Mononuclear cell (primary cell): ENCODE measurements around the gene DLGAP1. TPM values are rescaled to one million over a fixed set of nuclear protein-coding genes. Genes with fewer than 3 reads are reported as not detected.
"Not testable (repeated sequence)": the region's sequence is repeated elsewhere in the genome, so short reads cannot be mapped to it uniquely, and the experiment has no call there.

Experiments used
- H3K27me3 ChIP-seq: 2 replicates; pipeline ENCODE4 v1.6.0; 2011; ENCODE audit warnings: low read length, control low read depth; ENCODE audit not compliant: insufficient read depth
- H3K4me1 ChIP-seq: 2 replicates; pipeline ENCODE4 v1.5.1; 2011; ENCODE audit warnings: mild to moderate bottlenecking, low read length, control low read depth; ENCODE audit not compliant: insufficient read depth
- H3K4me3 ChIP-seq: 2 replicates; pipeline ENCODE4 v1.5.1; 2011; ENCODE audit warnings: mild to moderate bottlenecking, low read length, moderate library complexity
- H3K9me3 ChIP-seq: 2 replicates; pipeline ENCODE4 v1.5.1; 2011; ENCODE audit warnings: low read depth, mild to moderate bottlenecking, control low read depth, low read length
- total RNA-seq: library from RNA; depleted of rRNA; stranded (reverse); fragments of >200 nt; gene quantifications from one replicate; pipeline ENCODE4 v1.2.3, GENCODE V29; 2012

Gene DLGAP1
- total RNA-seq, 1 donor: 0.42 TPM

GRCh38 chr18:4353853-4354418 lies 101.2 kb downstream of the DLGAP1 start:
- no peaks in the 10 kb centered on the region for H3K4me1 ChIP-seq
- H3K27me3 ChIP-seq: no peaks in the 10 kb centered on the region
- H3K9me3 ChIP-seq: no peaks in the 10 kb centered on the region
- no peak overlapping the region for H3K4me3 ChIP-seq

GRCh38 chr18:4352746-4353551 lies 102.2 kb downstream of the DLGAP1 start:
- H3K27me3 ChIP-seq: no peaks in the 10 kb centered on the region
- no peaks in the 10 kb centered on the region for H3K9me3 ChIP-seq
- H3K4me1 ChIP-seq: no peaks in the 10 kb centered on the region
- H3K4me3 ChIP-seq: no peak overlapping the region

GRCh38 chr18:4351005-4351404 lies 104.1 kb downstream of the DLGAP1 start:
- H3K4me3 ChIP-seq: no peak overlapping the region
- H3K4me1 ChIP-seq: no peaks in the 10 kb centered on the region
- H3K9me3 ChIP-seq: no peaks in the 10 kb centered on the region
- no peaks in the 10 kb centered on the region for H3K27me3 ChIP-seq

- H3K4me1 ChIP-seq: no peaks in the 10 kb centered on the region
- no peaks in the 10 kb centered on the region for H3K9me3 ChIP-seq
- H3K27me3 ChIP-seq: no peaks in the 10 kb centered on the region
- no peak overlapping the region for H3K4me3 ChIP-seq
These were observed 119.7 kb downstream of the DLGAP1 start for GRCh38 chr18:4335386-4335785.

- H3K4me3 ChIP-seq: no peak overlapping the region
- H3K9me3 ChIP-seq: no peaks in the 10 kb centered on the region
- no peaks in the 10 kb centered on the region for H3K4me1 ChIP-seq
- no peaks in the 10 kb centered on the region for H3K27me3 ChIP-seq
These were observed 122.1 kb downstream of the DLGAP1 start for GRCh38 chr18:4333043-4333442.

GRCh38 chr18:4319738-4320677 lies 135.1 kb downstream of the DLGAP1 start:
- Histone ChIP-seq H3K4me1 (no peaks in the 10 kb centered on the region), H3K4me3 (no peak overlapping the region), H3K9me3 (no peaks in the 10 kb centered on the region), H3K27me3 (no peaks in the 10 kb centered on the region)

GRCh38 chr18:4318311-4318710 lies 136.8 kb downstream of the DLGAP1 start:
- Histone ChIP-seq H3K27me3 (no peaks in the 10 kb centered on the region), H3K4me3 (no peak overlapping the region), H3K9me3 (no peaks in the 10 kb centered on the region), H3K4me1 (no peaks in the 10 kb centered on the region)

- not testable (repeated sequence) for H3K27me3 ChIP-seq, H3K9me3 ChIP-seq, H3K4me3 ChIP-seq, H3K4me1 ChIP-seq
These were observed 143.2 kb downstream of the DLGAP1 start for GRCh38 chr18:4311945-4312344.

- H3K4me1 ChIP-seq: no peaks in the 10 kb centered on the region
- no peak overlapping the region for H3K4me3 ChIP-seq
- H3K27me3 ChIP-seq: no peaks in the 10 kb centered on the region
- no peaks in the 10 kb centered on the region for H3K9me3 ChIP-seq
These were observed 144.0 kb downstream of the DLGAP1 start for GRCh38 chr18:4311136-4311535.

GRCh38 chr18:4309227-4309626 lies 145.9 kb downstream of the DLGAP1 start:
- H3K27me3 ChIP-seq: no peaks in the 10 kb centered on the region

GRCh38 chr18:4308576-4308975 lies 146.5 kb downstream of the DLGAP1 start:
- no peaks in the 10 kb centered on the region for H3K9me3 ChIP-seq
- no peaks in the 10 kb centered on the region for H3K27me3 ChIP-seq
- no peaks in the 10 kb centered on the region for H3K4me1 ChIP-seq
- no peak overlapping the region for H3K4me3 ChIP-seq

More at GRCh38 chr18:4309227-4309626, 145.9 kb downstream of the DLGAP1 start:
- Histone ChIP-seq H3K4me3 (no peak overlapping the region), H3K4me1 (no peaks in the 10 kb centered on the region), H3K9me3 (no peaks in the 10 kb centered on the region)

- H3K27me3 ChIP-seq: no peaks in the 10 kb centered on the region
- no peak overlapping the region for H3K4me3 ChIP-seq
- no peaks in the 10 kb centered on the region for H3K4me1 ChIP-seq
- no peaks in the 10 kb centered on the region for H3K9me3 ChIP-seq
These were observed 155.7 kb downstream of the DLGAP1 start for GRCh38 chr18:4299395-4299794.

GRCh38 chr18:4293337-4293736 lies 161.8 kb downstream of the DLGAP1 start:
- no peaks in the 10 kb centered on the region for H3K27me3 ChIP-seq
- no peaks in the 10 kb centered on the region for H3K4me1 ChIP-seq
- H3K4me3 ChIP-seq: no peak overlapping the region

GRCh38 chr18:4292696-4293095 lies 162.4 kb downstream of the DLGAP1 start:
- Histone ChIP-seq H3K27me3 (no peaks in the 10 kb centered on the region), H3K4me1 (no peaks in the 10 kb centered on the region), H3K4me3 (no peak overlapping the region), H3K9me3 (no peaks in the 10 kb centered on the region)

More at GRCh38 chr18:4293337-4293736, 161.8 kb downstream of the DLGAP1 start:
- H3K9me3 ChIP-seq: no peaks in the 10 kb centered on the region

GRCh38 chr18:4287340-4287739 lies 167.8 kb downstream of the DLGAP1 start:
- H3K4me3 ChIP-seq, H3K9me3 ChIP-seq, H3K4me1 ChIP-seq, H3K27me3 ChIP-seq: not testable (repeated sequence)
